ENCODE data around the gene DLGAP1. TPM values are rescaled to one million over a fixed set of nuclear protein-coding genes. Genes with fewer than 3 reads are reported as not detected.

DLGAP1 gene
- total RNA-seq, 1 donor from 2014 or later = 0.05 TPM

DNA sequence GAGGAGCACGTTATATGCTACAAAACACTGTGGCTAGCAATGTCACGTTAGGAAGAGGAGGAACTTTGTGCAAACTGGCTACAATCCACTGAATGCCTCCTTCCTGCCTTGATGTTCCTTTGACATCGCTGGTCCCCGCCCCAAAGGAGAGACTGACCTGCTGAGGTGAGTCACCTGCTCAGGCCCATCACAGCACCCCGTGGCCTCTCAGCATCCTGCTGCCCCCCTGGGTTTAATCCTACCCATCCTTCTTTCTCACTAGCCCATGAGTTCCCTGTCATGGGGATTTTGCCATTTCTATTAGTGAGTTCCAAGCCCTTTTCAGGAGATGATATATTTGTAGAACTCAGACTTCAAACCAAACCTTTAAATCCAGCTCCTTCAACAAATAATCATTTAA lies 16.2 kb downstream of the DLGAP1 start:
- no peaks in the 10 kb centered on the region for H3K36me3 ChIP-seq
- intact Hi-C loops (cut with micrococcal nuclease) = no loop called here
- H3K4me3 ChIP-seq = no peak overlapping the region

DNA sequence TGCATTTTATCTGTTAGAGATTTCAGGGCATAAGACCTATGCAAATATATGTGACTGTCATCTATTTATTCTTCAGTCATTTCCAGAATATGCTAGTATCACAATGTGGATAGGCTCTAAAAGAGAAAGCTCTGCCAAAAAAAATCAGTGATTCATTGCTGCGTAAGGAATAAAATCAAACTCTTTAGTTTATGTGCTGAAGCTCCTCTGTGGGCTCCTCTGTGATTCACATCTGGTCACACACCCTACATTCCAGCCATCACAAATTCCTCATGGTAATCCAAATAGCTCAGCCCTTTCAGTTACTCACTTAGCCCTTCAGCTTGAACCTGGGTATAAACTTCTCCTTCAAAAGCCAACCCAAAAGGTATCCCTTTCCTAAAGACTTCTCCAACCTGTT lies 21.4 kb downstream of the DLGAP1 start:
- Histone ChIP-seq H3K4me1 (no peaks in the 10 kb centered on the region), H3K4me3 (no peak overlapping the region), H3K9me3 (replicated peaks) (no peaks in the 10 kb centered on the region), H3K27ac (replicated peaks) (no peak overlapping the region), H3K27me3 (ENCODE audit: low read depth) (peaks cover 4% of the 10 kb centered on the region), H3K36me3 (no peaks in the 10 kb centered on the region)
- intact Hi-C loops (cut with micrococcal nuclease) = no loop called here
- TF ChIP-seq, protein P1, sequence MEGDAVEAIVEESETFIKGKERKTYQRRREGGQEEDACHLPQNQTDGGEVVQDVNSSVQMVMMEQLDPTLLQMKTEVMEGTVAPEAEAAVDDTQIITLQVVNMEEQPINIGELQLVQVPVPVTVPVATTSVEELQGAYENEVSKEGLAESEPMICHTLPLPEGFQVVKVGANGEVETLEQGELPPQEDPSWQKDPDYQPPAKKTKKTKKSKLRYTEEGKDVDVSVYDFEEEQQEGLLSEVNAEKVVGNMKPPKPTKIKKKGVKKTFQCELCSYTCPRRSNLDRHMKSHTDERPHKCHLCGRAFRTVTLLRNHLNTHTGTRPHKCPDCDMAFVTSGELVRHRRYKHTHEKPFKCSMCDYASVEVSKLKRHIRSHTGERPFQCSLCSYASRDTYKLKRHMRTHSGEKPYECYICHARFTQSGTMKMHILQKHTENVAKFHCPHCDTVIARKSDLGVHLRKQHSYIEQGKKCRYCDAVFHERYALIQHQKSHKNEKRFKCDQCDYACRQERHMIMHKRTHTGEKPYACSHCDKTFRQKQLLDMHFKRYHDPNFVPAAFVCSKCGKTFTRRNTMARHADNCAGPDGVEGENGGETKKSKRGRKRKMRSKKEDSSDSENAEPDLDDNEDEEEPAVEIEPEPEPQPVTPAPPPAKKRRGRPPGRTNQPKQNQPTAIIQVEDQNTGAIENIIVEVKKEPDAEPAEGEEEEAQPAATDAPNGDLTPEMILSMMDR (IDR thresholded peaks at IDR 0.05; ENCODE audit: borderline replicate concordance) = no peak
- DNase-seq = no peak

More for the DNA sequence above, 16.2 kb downstream of the DLGAP1 start:
- Histone ChIP-seq H3K4me1 (no peaks in the 10 kb centered on the region), H3K27me3 (ENCODE audit: low read depth) (peaks cover 4% of the 10 kb centered on the region), H3K27ac (replicated peaks) (no peak overlapping the region), H3K9me3 (replicated peaks) (no peaks in the 10 kb centered on the region)
- TF ChIP-seq, protein P1 (IDR thresholded peaks at IDR 0.05; ENCODE audit: borderline replicate concordance) = no peak
- no peak for DNase-seq

DNA sequence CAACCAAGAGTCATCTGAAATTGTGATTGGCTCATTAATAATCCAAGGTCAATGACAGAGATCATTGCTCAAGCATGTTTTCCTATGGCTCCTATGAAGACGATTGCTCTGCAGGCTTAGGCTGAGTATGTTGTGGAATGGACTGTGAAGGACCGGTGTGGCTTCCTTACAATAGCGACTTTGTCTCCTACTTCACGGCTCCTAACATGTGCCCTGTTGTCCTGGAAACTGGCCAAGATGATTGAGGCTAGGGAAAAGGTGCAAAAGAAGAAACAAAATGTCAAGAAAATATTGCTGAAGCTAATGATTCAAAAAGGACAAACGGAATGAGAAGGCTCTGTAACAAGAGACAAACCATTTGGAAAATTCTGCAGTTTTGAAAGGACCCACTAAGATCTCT lies 24.3 kb downstream of the DLGAP1 start:
- TF ChIP-seq, protein P1 (IDR thresholded peaks at IDR 0.05; ENCODE audit: borderline replicate concordance) = no peak
- no peak overlapping the region for H3K27ac ChIP-seq (replicated peaks)
- H3K4me3 ChIP-seq = no peak overlapping the region
- no peak for DNase-seq
- H3K36me3 ChIP-seq = no peaks in the 10 kb centered on the region
- H3K27me3 ChIP-seq (ENCODE audit: low read depth) = peaks cover 4% of the 10 kb centered on the region
- intact Hi-C loops (cut with micrococcal nuclease) = no loop called here
- no peaks in the 10 kb centered on the region for H3K9me3 ChIP-seq (replicated peaks)
- H3K4me1 ChIP-seq = no peaks in the 10 kb centered on the region

DNA sequence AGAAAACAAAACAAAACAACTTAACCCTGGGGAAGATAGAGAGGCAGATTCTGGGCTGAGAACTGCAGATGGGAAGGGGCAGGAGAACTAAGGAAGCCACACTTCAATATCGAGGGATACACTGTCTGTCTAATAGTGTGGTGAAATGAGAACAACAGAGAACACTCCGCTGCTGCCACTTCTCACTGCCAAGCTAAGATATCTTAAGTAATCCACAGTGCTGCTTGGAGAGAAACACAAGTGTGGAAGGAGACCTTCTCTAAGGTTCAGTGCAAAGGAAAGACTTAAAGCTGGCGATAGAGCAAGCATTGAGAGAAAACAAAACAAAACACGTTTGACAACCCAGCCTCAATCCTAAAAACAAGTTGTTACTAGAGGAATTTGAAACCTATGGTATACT lies 37.4 kb downstream of the DLGAP1 start:
- intact Hi-C loops (cut with micrococcal nuclease) = no loop called here
- H3K9me3 ChIP-seq (replicated peaks) = peaks cover 19% of the 10 kb centered on the region
- no peaks in the 10 kb centered on the region for H3K4me1 ChIP-seq
- H3K27me3 ChIP-seq (ENCODE audit: low read depth) = no peaks in the 10 kb centered on the region
- no peak for DNase-seq
- TF ChIP-seq, protein P1 (IDR thresholded peaks at IDR 0.05; ENCODE audit: borderline replicate concordance) = no peak
- no peak overlapping the region for H3K4me3 ChIP-seq
- H3K27ac ChIP-seq (replicated peaks) = no peak overlapping the region
- H3K36me3 ChIP-seq = no peaks in the 10 kb centered on the region

DNA sequence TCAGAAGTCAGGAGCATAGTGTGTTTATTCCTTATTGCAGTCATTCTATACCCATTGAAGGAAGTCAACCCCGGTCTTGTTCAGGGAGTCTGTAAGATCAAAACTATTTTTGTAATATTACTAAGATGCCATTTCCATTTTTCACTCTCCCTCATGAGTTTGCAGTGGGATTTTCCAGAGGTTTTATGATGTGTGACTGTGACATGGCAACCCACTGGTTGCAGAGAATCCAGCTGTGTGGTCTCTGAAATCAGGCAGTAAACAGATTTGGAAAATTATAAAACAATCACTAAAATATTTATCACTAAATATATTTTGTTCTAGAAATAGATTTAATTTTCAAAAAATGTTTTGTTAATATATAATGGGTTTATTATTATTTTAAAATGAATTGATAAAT lies 38.1 kb downstream of the DLGAP1 start:
- H3K27ac ChIP-seq (replicated peaks) = no peak overlapping the region
- no peaks in the 10 kb centered on the region for H3K36me3 ChIP-seq
- intact Hi-C loops (cut with micrococcal nuclease) = no loop called here
- DNase-seq = no peak
- TF ChIP-seq, protein P1 (IDR thresholded peaks at IDR 0.05; ENCODE audit: borderline replicate concordance) = no peak
- no peaks in the 10 kb centered on the region for H3K4me1 ChIP-seq
- H3K9me3 ChIP-seq (replicated peaks) = peaks cover 19% of the 10 kb centered on the region
- no peaks in the 10 kb centered on the region for H3K27me3 ChIP-seq (ENCODE audit: low read depth)
- no peak overlapping the region for H3K4me3 ChIP-seq

DNA sequence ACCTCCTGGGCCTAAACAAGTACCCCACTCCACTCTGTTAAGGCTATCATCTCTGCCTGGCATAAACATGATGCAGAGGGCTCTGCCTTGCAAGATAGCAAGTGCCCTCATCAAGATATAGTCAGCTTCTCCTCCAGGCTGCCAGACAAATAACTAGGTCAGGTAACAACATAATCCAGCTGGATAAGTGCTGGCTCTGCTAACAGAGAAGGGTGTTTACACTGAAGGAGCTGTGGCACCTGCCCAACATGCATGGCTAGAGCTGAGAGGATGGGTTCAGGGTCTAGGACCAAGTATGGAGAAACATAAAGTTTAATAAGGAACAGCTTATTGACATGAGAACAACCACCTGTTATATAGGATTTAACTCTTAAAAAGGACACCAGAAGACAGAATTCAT lies 42.8 kb downstream of the DLGAP1 start:
- Histone ChIP-seq H3K36me3 (no peaks in the 10 kb centered on the region), H3K4me1 (no peaks in the 10 kb centered on the region), H3K27ac (replicated peaks) (no peak overlapping the region), H3K9me3 (replicated peaks) (no peaks in the 10 kb centered on the region), H3K27me3 (ENCODE audit: low read depth) (no peaks in the 10 kb centered on the region), H3K4me3 (no peak overlapping the region)
- DNase-seq = no peak
- TF ChIP-seq, protein P1 (IDR thresholded peaks at IDR 0.05; ENCODE audit: borderline replicate concordance) = no peak
- intact Hi-C loops (cut with micrococcal nuclease) = no loop called here
